NCI-H510A (cell line): ENCODE data around the gene MBP.

Experiments used
- DNase-seq: peaks from one replicate; lab custom pipeline; 2025; lab: John Stamatoyannopoulos, UW

Gene MBP

GRCh38 chr18:76986406-76986805 lies 146.2 kb downstream of the MBP start:
- DNase-seq: no peak

- no peak for DNase-seq
Observed at GRCh38 chr18:76985951-76986236, 146.7 kb downstream of the MBP start.

DNA sequence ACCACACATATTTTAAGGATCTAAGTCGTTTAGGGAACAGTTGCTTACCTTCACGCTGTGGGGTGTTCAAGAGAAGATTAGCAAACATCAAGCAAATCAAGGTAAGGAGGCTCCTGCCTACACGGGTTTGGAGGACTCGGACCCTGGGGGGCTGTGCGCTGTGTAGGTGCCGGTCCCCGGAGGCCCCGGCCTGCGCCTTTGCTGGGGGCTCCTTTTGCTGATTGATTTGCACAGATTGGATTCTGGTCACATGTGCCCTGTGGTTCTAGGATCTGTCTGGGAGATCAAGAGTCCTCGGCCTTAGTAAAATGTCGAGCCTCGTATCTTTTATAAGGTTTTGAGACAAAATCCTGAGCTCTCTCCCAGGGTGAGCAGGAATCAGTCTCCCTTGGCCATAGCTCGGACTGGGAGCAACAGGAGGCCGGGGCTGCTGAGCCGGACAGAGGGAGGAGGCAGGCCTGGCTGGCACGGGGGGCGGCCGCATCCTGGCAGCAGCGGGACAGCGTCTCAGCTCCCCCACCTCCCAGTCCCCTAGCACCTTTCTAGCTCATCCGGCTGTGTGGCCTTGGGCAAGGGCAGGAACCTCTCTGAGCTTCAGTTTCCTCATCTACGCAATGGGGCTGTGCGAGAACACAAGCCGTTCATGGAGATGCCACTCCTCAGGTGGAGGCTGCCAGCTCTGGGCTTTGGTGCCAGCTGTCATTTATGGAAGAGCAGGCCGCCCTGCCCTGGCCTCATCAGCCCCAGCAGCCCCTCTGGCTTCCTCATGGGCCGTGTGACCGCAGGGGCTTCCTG lies 147.2 kb downstream of the MBP start:
- DNase-seq: no peak

GRCh38 chr18:76984193-76985155 lies 148.1 kb downstream of the MBP start:
- DNase-seq: no peak

DNA sequence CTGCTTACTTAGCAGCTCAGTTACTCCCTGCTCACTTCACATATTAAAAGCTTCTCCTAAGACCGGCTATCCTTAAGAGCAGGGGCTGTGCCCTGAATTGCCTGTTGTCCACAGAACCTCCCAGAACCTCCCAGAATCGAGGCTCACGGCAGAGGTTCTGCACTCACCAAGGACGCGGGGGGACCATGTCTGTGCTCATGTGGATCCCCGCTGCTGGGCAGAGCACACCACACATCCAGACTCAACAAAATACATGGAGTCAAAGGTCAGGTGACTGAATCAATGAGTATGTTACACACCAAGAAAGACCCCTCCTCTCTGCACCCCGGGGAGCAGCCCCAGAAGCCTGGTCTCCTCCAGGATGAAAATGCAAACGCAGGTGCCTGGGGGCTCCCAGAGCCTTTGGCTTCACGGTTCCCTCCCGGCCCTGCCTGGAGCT lies 149.0 kb downstream of the MBP start:
- no peak for DNase-seq

GRCh38 chr18:76982841-76983583 lies 149.6 kb downstream of the MBP start:
- DNase-seq: peak; percentile 71

DNA sequence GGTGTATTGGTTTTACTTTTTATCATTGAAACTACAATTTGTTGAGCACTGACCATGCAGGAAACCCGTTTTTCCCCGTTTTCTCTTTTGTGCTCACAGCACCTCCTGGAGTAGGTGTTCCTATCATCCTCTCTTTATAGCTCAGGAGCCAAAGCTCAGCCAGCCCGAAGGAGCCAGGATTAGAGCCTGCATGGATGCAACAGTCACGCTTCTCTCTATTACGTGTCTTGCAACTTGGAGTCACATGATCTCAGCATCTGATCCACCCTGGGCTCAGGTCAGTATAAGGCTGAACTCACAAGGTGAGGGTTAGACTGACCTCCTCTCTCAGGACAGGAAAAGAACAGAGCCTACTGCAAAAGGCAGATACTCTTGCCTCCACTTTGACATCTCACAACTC lies 150.5 kb downstream of the MBP start:
- DNase-seq: no peak

GRCh38 chr18:76981396-76981968 lies 151.1 kb downstream of the MBP start:
- DNase-seq: no peak

GRCh38 chr18:76980663-76981395 lies 151.8 kb downstream of the MBP start:
- DNase-seq: no peak

- DNase-seq: no peak
Observed at GRCh38 chr18:76979906-76980305, 152.7 kb downstream of the MBP start.

- DNase-seq: no peak
Observed at GRCh38 chr18:76979111-76979751, 153.4 kb downstream of the MBP start.

DNA sequence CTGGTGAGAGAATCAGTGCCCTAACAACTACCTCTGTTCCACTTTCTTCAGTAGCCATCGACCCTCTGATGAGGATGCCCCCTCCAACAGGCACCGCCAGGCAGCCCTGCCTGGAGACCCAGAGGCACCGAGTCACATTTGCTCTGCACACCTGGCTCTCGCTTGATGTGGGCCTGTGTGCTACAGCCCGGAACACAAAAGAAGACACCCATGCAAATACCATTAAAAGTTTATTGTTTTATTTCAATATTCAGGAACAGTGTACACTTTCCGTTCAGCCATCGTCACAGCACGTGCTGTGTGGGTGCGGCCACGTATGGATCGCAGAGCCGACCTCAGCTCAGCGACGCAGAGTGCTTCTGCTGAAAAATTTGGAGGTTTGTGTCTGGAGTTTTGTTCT lies 154.0 kb downstream of the MBP start:
- no peak for DNase-seq

GRCh38 chr18:76977684-76978232 lies 154.8 kb downstream of the MBP start:
- DNase-seq: no peak

GRCh38 chr18:76977108-76977621 lies 155.4 kb downstream of the MBP start:
- DNase-seq: peak; percentile 79

- no peak for DNase-seq
Observed at GRCh38 chr18:76975577-76976110, 156.9 kb downstream of the MBP start.

DNA sequence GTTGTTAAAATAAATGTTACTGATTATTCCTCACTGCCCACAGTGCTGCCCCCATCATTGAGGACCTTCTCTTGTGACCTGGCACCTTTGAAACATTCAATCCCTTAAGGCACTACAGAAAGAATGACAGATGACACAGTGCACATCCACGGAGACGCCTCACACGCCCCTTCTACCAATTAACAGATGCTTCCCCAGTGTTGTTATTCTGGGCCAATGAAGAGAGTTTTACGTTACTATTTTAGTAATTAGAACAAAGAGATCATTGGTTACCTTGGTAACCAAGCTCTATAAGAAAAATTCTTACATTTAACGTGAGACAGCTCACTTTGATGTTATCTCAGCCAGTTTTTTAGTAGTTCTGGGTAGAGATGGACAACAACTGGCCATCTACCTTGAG lies 158.2 kb downstream of the MBP start:
- no peak for DNase-seq

GRCh38 chr18:76973520-76974266 lies 158.9 kb downstream of the MBP start:
- no peak for DNase-seq

DNA sequence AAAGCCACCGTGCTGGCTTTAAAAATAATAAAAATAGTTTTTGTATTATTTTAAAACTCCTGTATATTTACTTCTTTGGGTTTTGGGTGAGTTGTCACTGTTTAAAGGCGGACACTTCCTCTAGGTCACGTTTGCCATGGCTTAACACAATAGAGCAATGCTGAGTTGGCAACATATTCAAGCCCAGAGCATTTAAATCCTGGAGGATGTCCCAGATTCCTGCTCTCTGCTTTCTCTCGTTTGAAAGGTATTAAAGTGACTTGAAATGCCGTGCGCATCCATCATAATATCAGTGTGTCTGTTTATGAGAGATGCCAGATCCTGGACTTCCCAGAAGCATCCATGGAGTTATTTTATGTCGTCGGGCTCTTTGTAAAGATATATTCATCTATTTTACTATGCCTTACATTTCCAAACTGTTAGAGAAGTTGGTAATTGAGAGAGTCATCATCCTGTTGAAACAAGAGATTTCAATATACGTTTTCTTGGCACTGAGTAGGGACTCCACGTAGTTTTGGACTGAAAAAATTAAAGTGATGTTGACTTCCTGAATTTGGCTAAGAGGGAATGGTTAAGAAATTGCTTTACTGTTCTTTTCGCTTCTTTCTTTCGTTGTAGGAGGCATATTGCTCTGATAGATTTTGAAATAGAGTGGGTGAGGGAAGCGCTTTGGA lies 159.6 kb downstream of the MBP start:
- no peak for DNase-seq

DNA sequence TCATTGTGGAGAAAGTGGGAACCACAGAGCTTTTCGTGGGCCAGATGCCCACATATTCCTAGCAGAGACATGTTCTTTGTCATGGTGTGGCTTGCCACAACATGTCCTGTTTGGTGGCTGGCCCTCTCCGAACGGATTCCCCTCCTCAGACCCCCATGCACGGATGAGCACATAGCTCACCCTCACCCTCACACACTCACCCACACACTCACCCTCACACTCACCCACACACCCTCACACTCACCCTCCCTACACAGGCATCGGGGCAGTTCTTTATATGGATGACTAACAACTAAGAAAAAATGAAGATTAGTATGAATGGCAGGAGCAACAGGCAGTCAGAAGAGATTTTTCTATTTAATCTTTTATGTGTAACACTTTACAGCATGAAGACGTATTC lies 160.3 kb downstream of the MBP start:
- DNase-seq: no peak
